ENCODE data around the gene TAC4.

TAC4 gene

GRCh38 chr17:49788478-49789242, 59.2 kb downstream of the TAC4 start, which contains the start of gene KAT7:
TSS of gene KAT7 (plus strand) at chr17:49788681. CDS start at chr17:49788835, 154 bp downstream.
- DNase-seq (ENCODE audit: low read depth), result peak; percentile 97
- H3K4me3 ChIP-seq (ENCODE audit: control insufficient read depth, low read depth, low read length), result peak within 1 kb of the TSS; percentile 98
- no peak for TF ChIP-seq CTCF (IDR thresholded peaks at IDR 0.05; ENCODE audit: control insufficient read depth, insufficient read depth, low read depth, low read length, missing control alignments)
